H1 (cell line): ENCODE measurements around the gene SLC41A1. TPM values are rescaled to one million over a fixed set of nuclear protein-coding genes. Genes with fewer than 3 reads are reported as not detected.
"Not testable (repeated sequence)": the region's sequence is repeated elsewhere in the genome, so short reads cannot be mapped to it uniquely, and the experiment has no call there.

Experiments used
- CTCF ChIA-PET: fragments of 300-600 bp; sonication (Branson Sonifier 250); formaldehyde crosslinking; loops from one replicate; lab custom pipeline; 2021; ENCODE audit not compliant: partially characterized antibody; lab: Charles Lee
- POLR2A ChIA-PET: fragments of 300-600 bp; sonication (Branson Sonifier 250); formaldehyde crosslinking; loops from one replicate; lab custom pipeline; 2021; ENCODE audit warnings: inconsistent platforms; ENCODE audit not compliant: partially characterized antibody; lab: Charles Lee
- DNase-seq, 2 experiments: peaks; one replicate each; pipeline versions ENCODE4 v3.0.0 to v3.0.0-alpha.2; 2010 to 2022; ENCODE audit warnings: low spot score in 2 of 2, low read depth in 1 of 2, mixed read lengths in 1 of 2
- FAIRE-seq: peaks from 2 replicates; lab custom pipeline; 2011; peaks lifted over from hg19 to GRCh38; lab: Jason Lieb, UNC
- H2AFZ ChIP-seq: 2 replicates; pipeline ENCODE4 v1.8.1; 2012; ENCODE audit warnings: low read length, inconsistent platforms
- H2AK5ac ChIP-seq: 2 replicates; pipeline ENCODE4 v1.6.1; 2013; ENCODE audit warnings: low read depth, low read length
- H2BK120ac ChIP-seq: replicated peaks from 2 replicates; pipeline ENCODE3; 2013; ENCODE audit warnings: low read depth, low read length, inconsistent platforms
- H2BK12ac ChIP-seq: 2 replicates; pipeline ENCODE4 v1.6.1; 2013; ENCODE audit warnings: low read depth, low read length
- H2BK15ac ChIP-seq: 2 replicates; pipeline ENCODE4 v1.6.1; 2013; ENCODE audit warnings: low read length
- H2BK20ac ChIP-seq: 2 replicates; pipeline ENCODE4 v1.6.1; 2013; ENCODE audit warnings: low read length
- H2BK5ac ChIP-seq: 2 replicates; pipeline ENCODE4 v1.6.1; 2013; ENCODE audit warnings: low read depth, low read length
- H3K14ac ChIP-seq: 2 replicates; pipeline ENCODE4 v1.6.1; 2013; ENCODE audit warnings: inconsistent platforms; ENCODE audit not compliant: insufficient read length
- H3K18ac ChIP-seq: 2 replicates; pipeline ENCODE4 v1.6.1; 2013; ENCODE audit warnings: low read length; ENCODE audit errors: extremely low read depth
- H3K23ac ChIP-seq: 2 replicates; pipeline ENCODE4 v1.6.1; 2013; ENCODE audit warnings: inconsistent platforms; ENCODE audit not compliant: insufficient read length
- H3K23me2 ChIP-seq: 2 replicates; pipeline ENCODE4 v1.6.1; 2013; ENCODE audit warnings: low read depth, low read length
- H3K27ac ChIP-seq: 2 replicates; pipeline ENCODE4 v1.6.1; 2011; ENCODE audit warnings: low read depth, low read length, inconsistent platforms
- H3K27me3 ChIP-seq, 4 experiments: replicated peaks in 1 of 4; 1 replicate in 1 of 4; 2 replicates in 3 of 4; pipeline versions ENCODE4 v1.6.1 to v1.8.1; 2011 to 2013; ENCODE audit warnings: low read length in 3 of 4, mild to moderate bottlenecking in 3 of 4, inconsistent platforms in 2 of 4, mixed read lengths in 2 of 4, moderate library complexity in 1 of 4; ENCODE audit not compliant: control insufficient read depth in 3 of 4, insufficient read depth in 3 of 4; ENCODE audit errors: extremely low read depth in 1 of 4
- H3K36me3 ChIP-seq, 4 experiments: 2 replicates each; pipeline versions ENCODE4 v1.6.1 to v1.8.1; 2011 to 2013; ENCODE audit warnings: mild to moderate bottlenecking in 4 of 4, low read length in 3 of 4, moderate library complexity in 2 of 4, control low read depth in 1 of 4, inconsistent platforms in 1 of 4; ENCODE audit not compliant: insufficient read depth in 4 of 4, control insufficient read depth in 2 of 4
- H3K4ac ChIP-seq: replicated peaks from 2 replicates; pipeline ENCODE3; 2013; ENCODE audit warnings: low read length, low read depth, mixed read lengths, inconsistent platforms; ENCODE audit not compliant: insufficient read length
- H3K4me1 ChIP-seq, 4 experiments: replicated peaks in 1 of 4; 1 replicate in 1 of 4; 2 replicates in 3 of 4; pipeline versions ENCODE4 v1.6.1 to v1.8.1; 2011 to 2013; ENCODE audit warnings: low read length in 3 of 4, inconsistent platforms in 2 of 4, mixed read lengths in 1 of 4; ENCODE audit not compliant: insufficient read depth in 4 of 4, control insufficient read depth in 3 of 4
- H3K4me2 ChIP-seq, 2 experiments: 2 replicates each; pipeline versions ENCODE4 v1.6.1 to v1.8.1; 2011 to 2013; ENCODE audit warnings: low read depth in 2 of 2, low read length in 2 of 2, control low read depth in 1 of 2, inconsistent platforms in 1 of 2, mild to moderate bottlenecking in 1 of 2; ENCODE audit not compliant: insufficient read depth in 1 of 2
- H3K4me3 ChIP-seq, 4 experiments: fragments of 200-600, 300-600 bp in 1 of 4; sonication (generic), shearing (Covaris generic), sonication (Bioruptor Twin) in 1 of 4; 2 replicates each; pipeline versions ENCODE4 v1.5.1 to v1.8.1; 2011 to 2016; ENCODE audit warnings: low read length in 4 of 4, low read depth in 3 of 4, control low read depth in 2 of 4, inconsistent platforms in 2 of 4, mild to moderate bottlenecking in 2 of 4, mixed read lengths in 1 of 4, moderate library complexity in 1 of 4; ENCODE audit not compliant: insufficient read depth in 2 of 4; ENCODE audit errors: extremely low read depth in 1 of 4
- H3K56ac ChIP-seq: replicated peaks from 2 replicates; pipeline ENCODE3; 2013; ENCODE audit warnings: low read depth, mild to moderate bottlenecking, mixed read lengths, low read length, inconsistent platforms; ENCODE audit not compliant: insufficient read length
- H3K79me1 ChIP-seq: 2 replicates; pipeline ENCODE4 v1.6.1; 2013; ENCODE audit warnings: low read depth, low read length, control low read depth
- H3K79me2 ChIP-seq, 2 experiments: 2 replicates each; pipeline versions ENCODE4 v1.6.1 to v1.8.1; 2012 to 2013; ENCODE audit warnings: low read length in 2 of 2, mild to moderate bottlenecking in 2 of 2, inconsistent platforms in 1 of 2; ENCODE audit not compliant: insufficient read depth in 2 of 2, control insufficient read depth in 1 of 2
- H3K9ac ChIP-seq, 4 experiments: replicated peaks in 1 of 4; 1 replicate in 1 of 4; 2 replicates in 3 of 4; pipeline versions ENCODE4 v1.6.1 to v1.8.1; 2011 to 2013; ENCODE audit warnings: low read depth in 3 of 4, low read length in 3 of 4, control low read depth in 2 of 4, mild to moderate bottlenecking in 2 of 4, moderate library complexity in 2 of 4, inconsistent platforms in 1 of 4; ENCODE audit errors: extremely low read depth in 1 of 4
- H3K9me3 ChIP-seq, 2 experiments: 2 replicates each; pipeline versions ENCODE4 v1.6.1 to v1.8.1; 2012 to 2013; ENCODE audit warnings: mild to moderate bottlenecking in 2 of 2, moderate library complexity in 2 of 2, control low read depth in 1 of 2, inconsistent platforms in 1 of 2, low read depth in 1 of 2, low read length in 1 of 2, mixed read lengths in 1 of 2; ENCODE audit not compliant: insufficient read depth in 2 of 2
- H4K20me1 ChIP-seq, 2 experiments: replicated peaks in 1 of 2; 2 replicates each; pipeline versions ENCODE3 to v1.8.1; 2011 to 2013; ENCODE audit warnings: inconsistent platforms in 2 of 2, low read length in 2 of 2, mild to moderate bottlenecking in 1 of 2; ENCODE audit not compliant: insufficient read depth in 2 of 2, control insufficient read depth in 1 of 2
- H4K5ac ChIP-seq: 2 replicates; pipeline ENCODE4 v1.6.1; 2013; ENCODE audit warnings: low read length, low read depth, mixed read lengths, inconsistent platforms; ENCODE audit not compliant: insufficient read length
- H4K8ac ChIP-seq: 2 replicates; pipeline ENCODE4 v1.8.0; 2013; ENCODE audit warnings: mild to moderate bottlenecking, moderate library complexity, low read length, inconsistent platforms; ENCODE audit not compliant: insufficient read depth; ENCODE audit errors: extremely low read depth
- H4K91ac ChIP-seq: replicated peaks from 2 replicates; pipeline ENCODE3; 2013; ENCODE audit warnings: low read length, mixed read lengths, inconsistent platforms; ENCODE audit not compliant: insufficient read length
- PHF8 ChIP-seq: fragments of 200-600 bp; sonication (generic); conservative IDR thresholded peaks from 2 replicates; pipeline ENCODE4 v1.7.1; 2012; ENCODE audit warnings: low read depth, mild to moderate bottlenecking, inconsistent platforms, low read length, moderate library complexity
- POU5F1 ChIP-seq: IDR thresholded peaks from 2 replicates; pipeline ENCODE4 v1.6.1; 2011; ENCODE audit warnings: low read depth, mild to moderate bottlenecking, low read length, moderate library complexity
- RAD21 ChIP-seq, 2 experiments: IDR thresholded peaks in 1 of 2; conservative IDR thresholded peaks in 1 of 2; 2 replicates each; pipeline ENCODE4 v1.6.1; 2011; ENCODE audit warnings: low read depth in 2 of 2, low read length in 2 of 2, improper control_type of control experiment in 1 of 2, inconsistent platforms in 1 of 2, mild to moderate bottlenecking in 1 of 2, moderate library complexity in 1 of 2
- ZNF274 ChIP-seq: IDR thresholded peaks from 2 replicates; pipeline ENCODE4 v1.7.0; 2012; ENCODE audit warnings: low read length, borderline replicate concordance; ENCODE audit errors: extremely low read depth
- WGBS, 2 experiments: shearing (Covaris generic) in 1 of 2; methylation state at CpG; one replicate each; pipeline versions ENCODE4 v1.1.6 to v1.1.7; 2013 to 2015; ENCODE audit warnings: low lambda C conversion rate in 2 of 2, mixed read lengths in 2 of 2, inconsistent platforms in 1 of 2, low coverage in 1 of 2, missing lambda C conversion rate in 1 of 2; ENCODE audit not compliant: insufficient replicate concordance in 2 of 2, insufficient coverage in 1 of 2, insufficient read length in 1 of 2; ENCODE audit errors: extremely low coverage in 1 of 2, missing lambda C conversion rate in 1 of 2; 5-methylcytosine and 5-hydroxymethylcytosine counted together
- polyA plus RNA-seq, 7 experiments: library from polyadenylated mRNA; depleted of rRNA in 3 of 7; stranded (reverse) in 5 of 7; unstranded in 2 of 7; fragments of >200 nt in 5 of 7; fragments of 200-250 nt in 2 of 7; gene quantifications; 1 replicate in 5 of 7; 2 replicates in 1 of 7; 4 replicates in 1 of 7; pipeline versions ENCODE4 v1.2.1 to v1.2.3, GENCODE V29; 2011 to 2013; ENCODE audit warnings: missing spikeins in 2 of 7, mixed read lengths in 2 of 7
- total RNA-seq: library from RNA; stranded (reverse); fragmentation: NEBNext Ultra II Directional; extraction: Animal tissue kit (Norgen Biotek cat#: 25700); gene quantifications from 2 replicates; pipeline ENCODE4 v1.2.1, GENCODE V29; 2021

SLC41A1 gene
- total and polyA plus RNA-seq, 2 of the 8 experiments (the other 6 are each of a cell fraction or from before 2014, with no cell fraction given): 41.2 to 42.3 TPM

DNA sequence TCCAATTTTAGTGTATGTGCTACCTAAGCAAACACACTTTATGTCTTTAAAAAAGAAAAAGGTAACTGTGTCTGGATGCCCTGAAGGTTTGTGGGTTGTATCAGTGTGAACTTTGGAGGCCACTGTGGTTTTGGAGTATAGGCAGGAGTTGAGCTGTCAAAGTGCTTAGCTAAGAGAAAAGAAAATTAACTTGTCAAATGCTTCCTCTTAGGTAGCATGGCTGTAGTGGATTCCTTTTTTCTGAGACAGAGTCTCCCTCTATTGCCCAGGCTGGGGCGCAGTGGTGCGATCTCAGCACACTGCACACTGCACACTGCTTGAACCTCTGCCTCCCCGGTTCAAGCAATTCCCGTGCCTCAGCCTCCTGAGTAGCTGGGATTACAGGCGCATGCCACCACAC is 11.2 kb upstream of the SLC41A1 start (continued):
- TF ChIP-seq RAD21 (IDR thresholded peaks at IDR 0.05 in 1 of 2, conservative IDR thresholded peaks at IDR 0.05 in 1 of 2; ENCODE audit: low read depth in 2 of 2, low read length in 2 of 2) (no peak), POU5F1 (no peak), PHF8 (no peak), ZNF274 (no peak)

DNA sequence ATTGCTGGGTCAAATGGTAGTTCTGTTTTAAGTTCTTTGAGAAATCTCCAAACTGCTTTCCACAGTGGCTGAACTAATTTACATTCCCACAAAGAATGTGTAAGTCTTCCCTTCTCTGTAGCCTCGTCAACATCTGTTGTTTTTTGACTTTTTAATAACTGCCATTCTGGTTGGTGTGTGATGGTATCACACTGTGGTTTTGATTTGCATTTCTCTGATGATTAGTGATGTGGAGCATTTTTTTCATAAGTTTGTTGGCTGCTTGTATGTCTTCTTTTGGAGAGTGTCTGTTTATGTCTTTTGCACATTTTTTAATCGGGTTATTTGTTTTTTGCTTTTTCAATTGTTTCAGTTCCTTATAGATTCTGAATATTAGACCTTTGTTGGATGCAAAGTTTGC is 10.3 kb upstream of the SLC41A1 start:
- H4K8ac ChIP-seq, H3K23ac ChIP-seq, H3K14ac ChIP-seq, H3K36me3 ChIP-seq, H3K9me3 ChIP-seq, H3K4me2 ChIP-seq, H3K4ac ChIP-seq, H3K4me3 ChIP-seq, H3K18ac ChIP-seq, H3K9ac ChIP-seq, H4K20me1 ChIP-seq, H4K5ac ChIP-seq, DNase-seq, H2BK20ac ChIP-seq, H2BK120ac ChIP-seq, POLR2A ChIA-PET, H4K91ac ChIP-seq, H2BK12ac ChIP-seq, H3K27ac ChIP-seq, H2AK5ac ChIP-seq, H3K56ac ChIP-seq, H2BK5ac ChIP-seq, H3K23me2 ChIP-seq, H2AFZ ChIP-seq, H3K79me2 ChIP-seq, FAIRE-seq, H2BK15ac ChIP-seq, CTCF ChIA-PET, H3K27me3 ChIP-seq, H3K79me1 ChIP-seq: not testable (repeated sequence)
- 97% methylated on average over 2 of the region's 2 CpGs; no CpG with 5 or more reads in 1 of the 2 experiments for WGBS, 2 experiments
- H3K4me1 ChIP-seq: peaks cover 0 to 12% (median 2%) of the 10 kb centered on the region in 4 experiments; a peak in 4 of 7 replicates
